HG02852 (cell line): ENCODE measurements around the gene TXNRD2.

Source experiments
- ATAC-seq: cut with Tn5 transposase; IDR thresholded peaks from one replicate; pipeline ENCODE4 v1.9.1; 2021; ENCODE audit warnings: mild to moderate bottlenecking, moderate library complexity; ENCODE audit not compliant: unreplicated experiment

The TXNRD2 gene

DNA sequence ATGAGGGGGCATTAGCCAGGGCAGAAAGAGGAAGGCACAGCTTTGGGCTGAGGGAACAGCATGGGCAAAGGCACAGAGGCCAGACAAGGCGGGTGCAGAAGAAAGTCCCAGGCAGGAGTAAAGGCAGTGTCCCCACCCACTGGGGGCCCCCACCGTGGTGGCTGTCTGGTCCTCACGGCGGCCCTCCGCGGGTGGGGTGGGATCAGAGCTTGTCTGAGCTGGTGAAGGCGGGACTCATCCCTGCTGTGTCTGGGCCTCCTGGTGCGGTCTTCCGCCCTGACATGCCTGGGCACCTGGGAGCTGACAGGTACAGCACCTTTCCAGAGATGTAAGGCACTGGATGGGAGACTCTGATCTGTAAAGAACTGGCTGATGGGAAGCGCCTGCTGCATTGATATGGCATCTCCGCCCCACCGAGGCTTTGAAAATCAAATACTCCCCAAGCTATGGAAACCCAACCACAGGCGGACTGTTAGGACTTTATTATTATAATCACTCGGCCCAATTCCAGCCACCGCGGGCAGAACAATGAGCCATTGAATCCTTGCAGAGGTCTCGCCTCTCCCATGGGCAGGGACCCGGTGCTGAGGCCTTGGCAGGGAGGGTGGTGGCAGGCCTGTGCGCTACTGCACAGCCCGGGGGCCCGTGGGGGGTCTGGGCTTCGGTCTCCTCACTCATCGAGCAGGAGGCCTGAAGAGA lies 72.7 kb downstream of the TXNRD2 start:
- ATAC-seq = no peak

DNA sequence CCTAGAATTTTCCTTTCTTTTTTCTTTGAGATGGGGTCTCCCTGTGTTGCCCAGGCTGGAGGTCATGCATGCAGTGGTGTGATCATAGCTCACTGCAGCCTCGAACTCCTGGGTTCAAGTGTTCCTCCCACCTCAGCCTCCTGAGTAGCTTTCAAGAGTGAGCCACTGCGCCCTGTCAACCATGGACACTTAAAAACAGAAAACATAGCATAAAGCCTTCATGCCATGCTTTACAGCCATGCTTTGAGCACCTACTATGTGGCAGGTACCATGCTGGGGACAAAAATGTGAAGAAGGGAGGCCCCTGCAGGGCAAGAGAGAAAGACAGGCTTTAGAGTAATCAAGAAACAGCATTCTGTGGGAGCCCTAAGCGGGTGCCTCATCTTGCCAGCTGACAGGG lies 73.3 kb downstream of the TXNRD2 start:
- ATAC-seq = no peak

DNA sequence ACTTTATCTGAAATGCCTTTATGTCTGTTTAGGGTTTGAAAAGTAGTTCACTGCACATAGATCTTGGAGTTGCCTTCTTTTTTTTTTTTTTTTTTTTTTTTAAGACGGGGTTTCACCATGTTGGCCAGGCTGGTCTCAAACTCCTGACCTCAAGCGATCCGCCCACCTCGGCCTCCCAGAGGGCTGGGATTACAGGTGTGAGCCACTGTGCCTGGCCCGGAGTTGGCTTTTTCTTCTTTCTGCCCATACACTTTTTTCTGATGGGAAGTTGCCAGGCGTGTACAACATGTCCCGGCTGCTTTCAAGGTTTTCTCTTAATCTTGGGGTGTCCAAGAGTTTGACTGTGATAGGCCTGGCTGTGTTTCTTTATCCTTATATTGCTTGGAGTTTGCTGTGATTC lies 74.0 kb downstream of the TXNRD2 start:
- no peak for ATAC-seq

- ATAC-seq = no peak
Measured at GRCh38 chr22:19866665-19867009, 75.0 kb downstream of the TXNRD2 start.

- ATAC-seq = no peak
Measured at GRCh38 chr22:19865141-19865829, 76.3 kb downstream of the TXNRD2 start.

DNA sequence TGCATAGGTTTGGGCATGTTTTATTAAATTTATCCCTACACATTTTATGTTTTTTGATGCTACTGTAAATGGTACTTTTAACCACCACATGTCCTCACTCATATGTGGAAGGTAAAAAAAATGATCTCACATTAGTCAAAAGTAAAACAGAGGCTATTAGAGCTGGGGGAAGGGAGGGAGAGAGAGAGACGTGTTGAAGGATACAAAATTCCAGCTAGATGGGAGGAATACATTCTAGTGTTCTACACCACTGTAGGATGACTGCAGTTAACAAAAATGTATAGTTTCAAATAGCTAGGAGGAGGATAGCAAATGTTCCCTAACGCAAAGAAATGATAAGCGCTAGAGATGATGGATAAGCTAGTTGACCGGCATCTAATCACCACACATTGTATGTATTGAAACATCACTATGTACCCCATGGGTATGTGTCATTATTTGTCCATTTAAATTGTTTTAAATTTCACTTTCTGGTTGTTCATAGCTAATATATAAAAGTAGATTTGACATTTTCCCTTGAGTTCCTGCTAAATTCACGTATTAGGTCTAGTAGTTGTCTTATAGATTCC lies 77.0 kb downstream of the TXNRD2 start:
- no peak for ATAC-seq

GRCh38 chr22:19863571-19863970 lies 78.0 kb downstream of the TXNRD2 start:
- ATAC-seq = no peak

- ATAC-seq = no peak
Measured at GRCh38 chr22:19862619-19863246, 78.9 kb downstream of the TXNRD2 start.

DNA sequence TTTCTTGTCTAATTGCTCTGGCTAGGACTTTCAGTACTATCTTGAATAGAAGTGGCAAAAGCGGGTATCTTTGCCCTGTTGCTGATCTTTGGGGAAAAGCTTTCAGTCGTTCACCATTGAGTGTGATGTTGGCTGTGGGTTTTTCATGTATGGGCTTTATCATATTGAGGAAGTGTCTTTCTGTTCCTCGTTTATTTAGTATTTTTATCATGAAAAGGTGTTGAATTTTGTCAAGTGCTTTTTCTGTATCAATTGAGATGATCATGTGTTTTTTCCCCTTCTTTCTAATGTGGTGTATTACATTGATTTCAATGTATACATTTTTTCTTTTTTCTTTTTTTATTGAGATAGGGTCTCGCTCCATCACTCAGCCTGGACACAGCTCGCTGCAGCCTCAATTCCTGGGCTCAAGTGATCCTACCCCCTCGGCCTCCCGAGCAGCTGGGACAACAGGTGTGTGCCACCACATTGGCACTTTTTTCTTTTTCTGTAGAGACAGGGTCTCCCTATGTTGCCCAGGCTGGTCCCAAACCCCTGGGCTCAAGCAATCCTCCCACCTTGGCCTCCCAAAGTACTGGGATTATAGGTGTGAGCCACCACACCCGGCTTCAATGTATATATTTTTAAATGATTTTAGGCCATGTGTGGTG lies 81.6 kb downstream of the TXNRD2 start:
- ATAC-seq = no peak

DNA sequence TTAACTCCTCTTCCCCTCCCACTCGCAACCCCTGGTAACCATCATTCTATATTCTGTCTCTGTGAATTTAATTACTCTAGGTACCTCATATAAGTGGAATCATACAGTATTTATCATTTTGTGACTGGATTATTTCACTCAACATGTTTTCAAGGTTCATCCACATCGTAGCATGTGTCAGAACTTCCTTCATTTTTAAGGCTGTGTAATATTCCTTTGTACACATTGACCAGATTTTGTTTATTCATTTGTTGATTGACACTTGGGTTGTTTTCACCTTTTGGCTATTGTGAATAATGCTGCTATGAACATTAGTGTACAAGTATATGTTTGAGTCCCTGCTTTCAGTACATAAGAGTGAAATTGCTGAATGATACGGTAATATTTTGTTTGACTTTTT lies 84.2 kb downstream of the TXNRD2 start:
- ATAC-seq = no peak

GRCh38 chr22:19855504-19856409 lies 85.9 kb downstream of the TXNRD2 start:
- peak; percentile 11 for ATAC-seq

GRCh38 chr22:19854778-19855503 lies 86.7 kb downstream of the TXNRD2 start, which contains the start of the genes GNB1L and RTL10:
GNB1L (minus strand) TSS chr22:19854874; CDS start chr22:19821355, 33,519 bp downstream.
RTL10 (minus strand) TSS chr22:19854874; CDS start chr22:19852261, 2,613 bp downstream.
- ATAC-seq = peak; percentile 89

GRCh38 chr22:19853879-19854777 lies 87.5 kb downstream of the TXNRD2 start:
- peak; percentile 7 for ATAC-seq

GRCh38 chr22:19853058-19853878 lies 88.3 kb downstream of the TXNRD2 start:
- ATAC-seq = no peak

DNA sequence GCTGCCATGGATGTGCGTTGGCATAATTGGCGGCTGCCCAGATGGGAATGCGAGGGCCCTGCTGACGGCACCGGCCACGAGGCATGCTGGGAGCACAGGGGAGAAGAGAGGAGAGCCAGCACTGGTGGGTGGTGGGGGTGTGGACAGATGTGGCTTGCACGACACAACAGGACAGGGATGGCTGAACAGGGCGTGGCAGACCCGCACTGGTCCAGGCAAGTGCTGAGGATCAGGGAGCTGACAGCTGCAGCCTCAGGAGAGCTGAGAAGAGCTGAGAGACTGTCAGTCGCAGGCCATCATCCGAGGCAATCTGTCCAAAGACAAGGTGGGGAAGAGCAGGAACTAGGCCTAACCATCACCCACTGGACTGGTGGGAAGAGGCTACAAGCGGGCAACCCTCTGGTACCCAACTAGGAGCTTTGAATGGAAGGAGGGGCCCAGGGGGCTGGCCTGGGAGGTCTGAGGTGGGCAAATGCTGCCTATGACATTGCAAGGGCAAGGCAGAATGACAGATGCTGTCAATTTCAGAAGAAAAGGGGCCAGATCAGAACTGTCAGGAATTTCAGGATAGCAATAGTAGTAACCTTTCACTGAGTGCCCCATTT lies 89.3 kb downstream of the TXNRD2 start:
- no peak for ATAC-seq

DNA sequence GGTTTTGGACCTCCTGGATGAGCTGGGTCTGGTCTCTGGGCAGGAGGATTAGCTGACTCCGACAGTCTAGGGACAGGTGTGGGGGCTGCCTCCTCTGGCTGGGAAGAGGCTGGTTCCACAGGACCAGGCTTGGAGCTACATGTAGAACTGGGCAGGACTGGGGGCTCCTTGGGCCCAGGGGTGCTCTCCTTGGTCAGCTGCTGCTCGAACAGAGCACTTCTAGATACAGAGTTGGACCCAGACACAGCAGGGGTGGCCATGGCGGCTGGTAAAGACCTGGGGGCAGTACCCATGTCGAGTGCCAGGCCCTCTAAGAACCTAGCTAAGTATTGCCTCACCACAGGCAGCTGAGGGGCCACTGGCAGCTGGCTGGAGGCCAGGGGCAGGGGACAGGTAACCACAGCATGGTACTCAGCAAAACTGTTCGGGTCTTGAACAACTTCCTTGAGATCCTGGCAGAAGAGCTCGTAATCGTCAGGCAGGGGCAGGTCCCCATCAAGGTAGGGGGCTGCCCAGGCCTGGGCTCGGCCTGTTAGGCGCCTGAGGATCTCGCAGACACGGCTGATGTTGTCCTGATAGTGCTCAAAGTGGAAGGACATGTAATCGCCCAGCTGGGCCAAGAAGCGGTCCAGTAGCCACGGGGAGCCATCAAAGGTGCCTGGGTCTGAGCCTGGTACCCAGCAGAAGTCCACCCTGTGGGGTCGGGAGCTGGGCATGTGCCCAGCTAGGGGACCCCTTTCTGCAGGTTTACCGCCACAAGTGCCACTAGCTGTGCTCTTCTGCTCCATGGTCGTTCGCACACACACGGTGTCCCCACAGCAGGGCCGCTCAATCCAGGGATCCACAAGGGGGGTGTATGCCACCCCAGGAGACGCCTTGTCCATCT lies 90.1 kb downstream of the TXNRD2 start:
- no peak for ATAC-seq
